ENCODE measurements around the gene AFAP1L1.

Gene AFAP1L1

DNA sequence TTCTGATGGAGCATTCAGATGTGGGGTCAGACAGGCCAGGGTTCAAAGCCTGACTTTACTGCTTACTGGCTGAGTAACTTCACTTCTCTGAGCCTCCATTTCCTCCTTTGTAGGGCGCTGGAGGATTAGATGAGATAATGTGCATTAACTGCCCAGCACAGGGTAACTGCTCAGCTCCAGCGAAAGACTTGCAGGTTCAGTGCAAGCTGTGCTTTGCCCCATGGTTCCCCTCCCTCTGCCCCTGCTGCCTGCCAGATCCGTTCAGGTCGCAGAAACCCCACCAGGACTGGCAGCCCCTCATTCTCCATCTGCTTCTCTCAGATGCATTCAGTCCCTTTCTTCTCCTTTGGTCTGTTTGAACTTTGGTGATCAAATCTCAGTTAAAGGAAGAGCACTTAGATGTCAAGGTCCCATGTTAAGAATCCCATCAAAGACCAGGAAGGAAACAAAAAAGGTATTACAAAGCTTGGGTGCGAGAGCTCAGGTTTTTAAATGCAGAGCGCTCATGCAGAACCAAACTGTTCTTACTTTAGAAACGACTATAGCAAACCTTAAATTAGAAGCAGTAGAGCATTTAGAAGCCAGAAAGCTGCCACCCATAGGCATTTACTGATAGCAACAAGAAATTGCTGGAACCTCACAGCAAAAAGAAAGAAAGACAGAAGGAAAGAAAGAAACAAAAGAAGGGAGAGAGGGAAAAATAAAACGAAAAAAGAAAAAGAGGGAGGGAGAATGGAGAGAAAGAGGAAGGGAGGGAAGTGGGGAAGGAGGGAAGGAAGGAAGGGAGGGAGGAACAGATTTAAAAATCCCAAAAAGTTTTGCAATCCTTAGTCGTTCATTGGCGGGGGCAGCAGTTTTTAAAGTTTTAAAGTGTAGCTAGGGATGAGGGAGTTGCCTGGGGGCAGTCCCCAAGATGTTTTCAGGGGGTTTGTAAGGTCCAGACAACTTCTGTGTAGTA, 23.5 kb downstream of the AFAP1L1 start (continued):
- TF ChIP-seq CSDC2 (CRISPR knock-in tag; IDR thresholded peaks at IDR 0.05) = no peak
- TF ChIP-seq BACH2 (CRISPR knock-in tag; IDR thresholded peaks at IDR 0.05; ENCODE audit: borderline replicate concordance) = no peak

DNA sequence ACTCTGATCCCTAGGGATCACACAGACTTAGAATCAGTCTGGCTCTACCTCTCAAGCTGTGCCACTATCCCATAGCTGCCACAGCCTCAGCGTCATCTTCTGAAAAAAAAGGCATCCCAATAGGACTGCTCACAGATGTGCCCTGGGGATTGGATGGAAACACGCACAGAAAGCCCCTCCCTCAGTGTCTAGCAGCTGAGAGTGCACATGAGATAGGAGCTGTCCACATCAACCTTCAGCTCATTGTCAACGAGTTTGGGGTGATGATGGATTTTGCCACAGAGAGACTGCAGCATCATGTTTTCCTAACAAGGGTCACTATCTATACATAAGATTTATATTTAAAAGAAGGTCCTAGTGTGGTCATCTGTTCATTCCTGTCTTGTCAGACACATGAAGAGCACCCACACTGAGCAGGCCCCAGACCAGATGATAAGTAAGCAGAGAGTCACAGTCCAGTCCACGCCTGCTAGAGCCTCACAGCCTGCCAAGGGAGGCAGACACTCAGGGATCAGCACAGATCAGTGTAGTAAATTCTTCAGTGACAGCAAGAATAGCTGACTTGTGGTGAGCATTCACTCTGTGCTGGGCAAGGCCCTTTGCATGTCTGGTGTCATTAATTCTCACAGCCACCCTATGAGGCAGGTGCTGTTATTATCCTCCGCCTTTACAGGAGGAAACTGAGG, 25.8 kb downstream of the AFAP1L1 start:
- ATAC-seq = no peak; the same call in 1 of the 3 replicates
- TF ChIP-seq ZNF565 (CRISPR knock-in tag; conservative IDR thresholded peaks at IDR 0.05; ENCODE audit: low read depth) (no peak), ISL1 (CRISPR knock-in tag; IDR thresholded peaks at IDR 0.05) (no peak), ESRRG (CRISPR knock-in tag; IDR thresholded peaks at IDR 0.05) (no peak), RARB (CRISPR knock-in tag; IDR thresholded peaks at IDR 0.05) (no peak), ZNF70 (CRISPR knock-in tag; IDR thresholded peaks at IDR 0.05) (no peak), OSR1 (CRISPR knock-in tag; IDR thresholded peaks at IDR 0.05) (no peak), ARNTL (CRISPR knock-in tag; IDR thresholded peaks at IDR 0.05; ENCODE audit: borderline replicate concordance, low read depth) (no peak), PPARA (CRISPR knock-in tag; IDR thresholded peaks at IDR 0.05; ENCODE audit: borderline replicate concordance) (no peak), GLIS3 (CRISPR knock-in tag; IDR thresholded peaks at IDR 0.05) (no peak), ZC3H10 (CRISPR knock-in tag; IDR thresholded peaks at IDR 0.05) (no peak), CSDC2 (CRISPR knock-in tag; IDR thresholded peaks at IDR 0.05) (no peak), SNAI2 (CRISPR knock-in tag; IDR thresholded peaks at IDR 0.05) (no peak), BACH2 (CRISPR knock-in tag; IDR thresholded peaks at IDR 0.05; ENCODE audit: borderline replicate concordance) (no peak)
- TF ChIP-seq, protein P1, sequence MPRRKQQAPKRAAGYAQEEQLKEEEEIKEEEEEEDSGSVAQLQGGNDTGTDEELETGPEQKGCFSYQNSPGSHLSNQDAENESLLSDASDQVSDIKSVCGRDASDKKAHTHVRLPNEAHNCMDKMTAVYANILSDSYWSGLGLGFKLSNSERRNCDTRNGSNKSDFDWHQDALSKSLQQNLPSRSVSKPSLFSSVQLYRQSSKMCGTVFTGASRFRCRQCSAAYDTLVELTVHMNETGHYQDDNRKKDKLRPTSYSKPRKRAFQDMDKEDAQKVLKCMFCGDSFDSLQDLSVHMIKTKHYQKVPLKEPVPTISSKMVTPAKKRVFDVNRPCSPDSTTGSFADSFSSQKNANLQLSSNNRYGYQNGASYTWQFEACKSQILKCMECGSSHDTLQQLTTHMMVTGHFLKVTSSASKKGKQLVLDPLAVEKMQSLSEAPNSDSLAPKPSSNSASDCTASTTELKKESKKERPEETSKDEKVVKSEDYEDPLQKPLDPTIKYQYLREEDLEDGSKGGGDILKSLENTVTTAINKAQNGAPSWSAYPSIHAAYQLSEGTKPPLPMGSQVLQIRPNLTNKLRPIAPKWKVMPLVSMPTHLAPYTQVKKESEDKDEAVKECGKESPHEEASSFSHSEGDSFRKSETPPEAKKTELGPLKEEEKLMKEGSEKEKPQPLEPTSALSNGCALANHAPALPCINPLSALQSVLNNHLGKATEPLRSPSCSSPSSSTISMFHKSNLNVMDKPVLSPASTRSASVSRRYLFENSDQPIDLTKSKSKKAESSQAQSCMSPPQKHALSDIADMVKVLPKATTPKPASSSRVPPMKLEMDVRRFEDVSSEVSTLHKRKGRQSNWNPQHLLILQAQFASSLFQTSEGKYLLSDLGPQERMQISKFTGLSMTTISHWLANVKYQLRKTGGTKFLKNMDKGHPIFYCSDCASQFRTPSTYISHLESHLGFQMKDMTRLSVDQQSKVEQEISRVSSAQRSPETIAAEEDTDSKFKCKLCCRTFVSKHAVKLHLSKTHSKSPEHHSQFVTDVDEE (CRISPR knock-in tag; IDR thresholded peaks at IDR 0.05) = no peak
- TF ChIP-seq, protein P2, sequence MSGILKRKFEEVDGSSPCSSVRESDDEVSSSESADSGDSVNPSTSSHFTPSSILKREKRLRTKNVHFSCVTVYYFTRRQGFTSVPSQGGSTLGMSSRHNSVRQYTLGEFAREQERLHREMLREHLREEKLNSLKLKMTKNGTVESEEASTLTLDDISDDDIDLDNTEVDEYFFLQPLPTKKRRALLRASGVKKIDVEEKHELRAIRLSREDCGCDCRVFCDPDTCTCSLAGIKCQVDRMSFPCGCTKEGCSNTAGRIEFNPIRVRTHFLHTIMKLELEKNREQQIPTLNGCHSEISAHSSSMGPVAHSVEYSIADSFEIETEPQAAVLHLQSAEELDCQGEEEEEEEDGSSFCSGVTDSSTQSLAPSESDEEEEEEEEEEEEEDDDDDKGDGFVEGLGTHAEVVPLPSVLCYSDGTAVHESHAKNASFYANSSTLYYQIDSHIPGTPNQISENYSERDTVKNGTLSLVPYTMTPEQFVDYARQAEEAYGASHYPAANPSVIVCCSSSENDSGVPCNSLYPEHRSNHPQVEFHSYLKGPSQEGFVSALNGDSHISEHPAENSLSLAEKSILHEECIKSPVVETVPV (CRISPR knock-in tag; IDR thresholded peaks at IDR 0.05) = no peak
- TF ChIP-seq, protein P3, sequence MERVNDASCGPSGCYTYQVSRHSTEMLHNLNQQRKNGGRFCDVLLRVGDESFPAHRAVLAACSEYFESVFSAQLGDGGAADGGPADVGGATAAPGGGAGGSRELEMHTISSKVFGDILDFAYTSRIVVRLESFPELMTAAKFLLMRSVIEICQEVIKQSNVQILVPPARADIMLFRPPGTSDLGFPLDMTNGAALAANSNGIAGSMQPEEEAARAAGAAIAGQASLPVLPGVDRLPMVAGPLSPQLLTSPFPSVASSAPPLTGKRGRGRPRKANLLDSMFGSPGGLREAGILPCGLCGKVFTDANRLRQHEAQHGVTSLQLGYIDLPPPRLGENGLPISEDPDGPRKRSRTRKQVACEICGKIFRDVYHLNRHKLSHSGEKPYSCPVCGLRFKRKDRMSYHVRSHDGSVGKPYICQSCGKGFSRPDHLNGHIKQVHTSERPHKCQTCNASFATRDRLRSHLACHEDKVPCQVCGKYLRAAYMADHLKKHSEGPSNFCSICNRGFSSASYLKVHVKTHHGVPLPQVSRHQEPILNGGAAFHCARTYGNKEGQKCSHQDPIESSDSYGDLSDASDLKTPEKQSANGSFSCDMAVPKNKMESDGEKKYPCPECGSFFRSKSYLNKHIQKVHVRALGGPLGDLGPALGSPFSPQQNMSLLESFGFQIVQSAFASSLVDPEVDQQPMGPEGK (CRISPR knock-in tag; IDR thresholded peaks at IDR 0.05; ENCODE audit: borderline replicate concordance) = no peak
- TF ChIP-seq, protein P4, sequence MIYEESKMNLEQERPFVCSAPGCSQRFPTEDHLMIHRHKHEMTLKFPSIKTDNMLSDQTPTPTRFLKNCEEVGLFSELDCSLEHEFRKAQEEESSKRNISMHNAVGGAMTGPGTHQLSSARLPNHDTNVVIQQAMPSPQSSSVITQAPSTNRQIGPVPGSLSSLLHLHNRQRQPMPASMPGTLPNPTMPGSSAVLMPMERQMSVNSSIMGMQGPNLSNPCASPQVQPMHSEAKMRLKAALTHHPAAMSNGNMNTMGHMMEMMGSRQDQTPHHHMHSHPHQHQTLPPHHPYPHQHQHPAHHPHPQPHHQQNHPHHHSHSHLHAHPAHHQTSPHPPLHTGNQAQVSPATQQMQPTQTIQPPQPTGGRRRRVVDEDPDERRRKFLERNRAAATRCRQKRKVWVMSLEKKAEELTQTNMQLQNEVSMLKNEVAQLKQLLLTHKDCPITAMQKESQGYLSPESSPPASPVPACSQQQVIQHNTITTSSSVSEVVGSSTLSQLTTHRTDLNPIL (CRISPR knock-in tag; IDR thresholded peaks at IDR 0.05; ENCODE audit: low read depth) = no peak

DNA sequence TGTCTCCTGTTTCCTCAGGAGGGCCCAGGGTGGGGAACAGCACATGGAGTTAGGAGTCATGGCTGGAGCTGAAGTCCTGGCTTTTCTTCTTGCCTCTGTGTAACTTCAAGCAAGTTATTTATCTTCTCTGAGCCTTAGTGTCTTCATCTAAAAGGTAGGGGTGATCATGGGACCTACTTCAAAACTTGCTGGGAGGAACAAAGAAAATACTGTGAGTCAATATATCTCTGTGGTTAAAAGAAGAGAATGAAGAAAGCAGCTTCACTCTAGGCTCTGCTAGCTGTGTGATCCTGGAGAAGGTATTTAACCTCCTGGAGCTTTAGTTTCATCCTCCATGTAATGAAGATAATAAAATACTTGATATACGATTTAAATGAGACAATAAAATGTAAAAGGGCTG, 26.5 kb downstream of the AFAP1L1 start:
- ATAC-seq = no peak
- no peak for TF ChIP-seq GLIS3 (CRISPR knock-in tag; IDR thresholded peaks at IDR 0.05)
- no peak for TF ChIP-seq CSDC2 (CRISPR knock-in tag; IDR thresholded peaks at IDR 0.05)
- TF ChIP-seq OSR1 (CRISPR knock-in tag; IDR thresholded peaks at IDR 0.05) = no peak
- no peak for TF ChIP-seq ZNF70 (CRISPR knock-in tag; IDR thresholded peaks at IDR 0.05)
- TF ChIP-seq RARB (CRISPR knock-in tag; IDR thresholded peaks at IDR 0.05) = no peak
- TF ChIP-seq TCF4 (CRISPR knock-in tag; IDR thresholded peaks at IDR 0.05; ENCODE audit: borderline replicate concordance) = no peak
- TF ChIP-seq ZFP3 (CRISPR knock-in tag; IDR thresholded peaks at IDR 0.05) = no peak
- no peak for TF ChIP-seq TOX (CRISPR knock-in tag; IDR thresholded peaks at IDR 0.05; ENCODE audit: borderline replicate concordance)
- TF ChIP-seq, protein P2 (CRISPR knock-in tag; IDR thresholded peaks at IDR 0.05) = no peak
- TF ChIP-seq PPARA (CRISPR knock-in tag; IDR thresholded peaks at IDR 0.05; ENCODE audit: borderline replicate concordance) = no peak
- no peak for TF ChIP-seq ZFP30 (CRISPR knock-in tag; IDR thresholded peaks at IDR 0.05)
- no peak for TF ChIP-seq SNAI2 (CRISPR knock-in tag; IDR thresholded peaks at IDR 0.05)
- TF ChIP-seq, protein P3 (CRISPR knock-in tag; IDR thresholded peaks at IDR 0.05; ENCODE audit: borderline replicate concordance) = no peak
